ENCODE measurements around the gene ZNF277.

DNA sequence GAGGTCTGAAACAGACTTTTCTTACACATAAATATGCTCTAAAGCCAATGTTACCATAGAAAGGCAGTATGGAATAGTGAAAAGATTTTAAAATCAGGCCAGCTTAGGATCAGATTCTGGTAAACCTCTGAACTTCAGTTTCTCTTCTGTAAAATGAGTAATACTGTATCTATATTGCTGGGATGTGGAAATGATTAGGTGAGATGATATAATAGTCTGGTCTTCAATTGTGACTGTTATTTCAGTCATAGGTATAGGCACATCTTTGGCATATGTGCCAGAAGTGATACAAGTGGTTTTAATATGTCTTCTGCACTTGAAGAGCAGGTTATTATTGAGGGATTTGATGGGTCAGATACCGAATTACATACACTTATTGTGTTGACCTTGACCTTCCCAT lies 7.2 kb downstream of the ZNF277 start:
- no peak for TF ChIP-seq FOXM1 (IDR thresholded peaks at IDR 0.05; ENCODE audit: borderline replicate concordance, low read depth)
- no peak for TF ChIP-seq YY1 (IDR thresholded peaks at IDR 0.05; ENCODE audit: low read depth)
- TF ChIP-seq EGR1 (IDR thresholded peaks at IDR 0.05), result no peak
- no peak for TF ChIP-seq CREB1 (IDR thresholded peaks at IDR 0.05; ENCODE audit: low read depth)
- no peak for TF ChIP-seq TEAD4 (IDR thresholded peaks at IDR 0.05)
- TF ChIP-seq, protein P1, sequence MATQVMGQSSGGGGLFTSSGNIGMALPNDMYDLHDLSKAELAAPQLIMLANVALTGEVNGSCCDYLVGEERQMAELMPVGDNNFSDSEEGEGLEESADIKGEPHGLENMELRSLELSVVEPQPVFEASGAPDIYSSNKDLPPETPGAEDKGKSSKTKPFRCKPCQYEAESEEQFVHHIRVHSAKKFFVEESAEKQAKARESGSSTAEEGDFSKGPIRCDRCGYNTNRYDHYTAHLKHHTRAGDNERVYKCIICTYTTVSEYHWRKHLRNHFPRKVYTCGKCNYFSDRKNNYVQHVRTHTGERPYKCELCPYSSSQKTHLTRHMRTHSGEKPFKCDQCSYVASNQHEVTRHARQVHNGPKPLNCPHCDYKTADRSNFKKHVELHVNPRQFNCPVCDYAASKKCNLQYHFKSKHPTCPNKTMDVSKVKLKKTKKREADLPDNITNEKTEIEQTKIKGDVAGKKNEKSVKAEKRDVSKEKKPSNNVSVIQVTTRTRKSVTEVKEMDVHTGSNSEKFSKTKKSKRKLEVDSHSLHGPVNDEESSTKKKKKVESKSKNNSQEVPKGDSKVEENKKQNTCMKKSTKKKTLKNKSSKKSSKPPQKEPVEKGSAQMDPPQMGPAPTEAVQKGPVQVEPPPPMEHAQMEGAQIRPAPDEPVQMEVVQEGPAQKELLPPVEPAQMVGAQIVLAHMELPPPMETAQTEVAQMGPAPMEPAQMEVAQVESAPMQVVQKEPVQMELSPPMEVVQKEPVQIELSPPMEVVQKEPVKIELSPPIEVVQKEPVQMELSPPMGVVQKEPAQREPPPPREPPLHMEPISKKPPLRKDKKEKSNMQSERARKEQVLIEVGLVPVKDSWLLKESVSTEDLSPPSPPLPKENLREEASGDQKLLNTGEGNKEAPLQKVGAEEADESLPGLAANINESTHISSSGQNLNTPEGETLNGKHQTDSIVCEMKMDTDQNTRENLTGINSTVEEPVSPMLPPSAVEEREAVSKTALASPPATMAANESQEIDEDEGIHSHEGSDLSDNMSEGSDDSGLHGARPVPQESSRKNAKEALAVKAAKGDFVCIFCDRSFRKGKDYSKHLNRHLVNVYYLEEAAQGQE (IDR thresholded peaks at IDR 0.05; ENCODE audit: low read depth), result no peak
- TF ChIP-seq EP300 (IDR thresholded peaks at IDR 0.05; ENCODE audit: borderline replicate concordance), result no peak
- no peak for TF ChIP-seq NFIC (IDR thresholded peaks at IDR 0.05)
- TF ChIP-seq, protein P2, sequence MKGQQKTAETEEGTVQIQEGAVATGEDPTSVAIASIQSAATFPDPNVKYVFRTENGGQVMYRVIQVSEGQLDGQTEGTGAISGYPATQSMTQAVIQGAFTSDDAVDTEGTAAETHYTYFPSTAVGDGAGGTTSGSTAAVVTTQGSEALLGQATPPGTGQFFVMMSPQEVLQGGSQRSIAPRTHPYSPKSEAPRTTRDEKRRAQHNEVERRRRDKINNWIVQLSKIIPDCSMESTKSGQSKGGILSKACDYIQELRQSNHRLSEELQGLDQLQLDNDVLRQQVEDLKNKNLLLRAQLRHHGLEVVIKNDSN (IDR thresholded peaks at IDR 0.05), result no peak
- no peak for TF ChIP-seq TAF1 (IDR thresholded peaks at IDR 0.05; ENCODE audit: low read depth)
- no peak for TF ChIP-seq CEBPB (IDR thresholded peaks at IDR 0.05)
- TF ChIP-seq TCF12 (IDR thresholded peaks at IDR 0.05; ENCODE audit: low read depth), result no peak
- no peak for TF ChIP-seq RAD21 (IDR thresholded peaks at IDR 0.05; ENCODE audit: low read depth)
- TF ChIP-seq, protein P3, sequence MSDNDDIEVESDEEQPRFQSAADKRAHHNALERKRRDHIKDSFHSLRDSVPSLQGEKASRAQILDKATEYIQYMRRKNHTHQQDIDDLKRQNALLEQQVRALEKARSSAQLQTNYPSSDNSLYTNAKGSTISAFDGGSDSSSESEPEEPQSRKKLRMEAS (IDR thresholded peaks at IDR 0.05), result no peak
